ENCODE data around the gene PPA2. TPM values are rescaled to one million over a fixed set of nuclear protein-coding genes. Genes with fewer than 3 reads are reported as not detected.
A peak's percentile ranks its signal among the peaks of the same experiment; 100 is the strongest.

Gene PPA2
- total RNA-seq, 1 experiment from 2014 or later: 54.6 TPM

GRCh38 chr4:105400901-105401677 is 72.8 kb downstream of the PPA2 start:
- no peaks in the 10 kb centered on the region for H3K27me3 ChIP-seq (ENCODE audit: control insufficient read depth, insufficient read depth, low read length)
- BruUV-seq (replicated peaks): no TSS peak
- intact Hi-C loops (cut with micrococcal nuclease; ENCODE audit: unreplicated experiment) (no loop called here), in situ Hi-C loops (cut with HindIII; ENCODE audit: low pct_unique_long_range_greater_than_20kb, low sequenced_read_pairs) (no loop called here)
- no peak for TF ChIP-seq CTCF (IDR thresholded peaks at IDR 0.05)
- TF ChIP-seq SIN3A (IDR thresholded peaks at IDR 0.05; ENCODE audit: borderline replicate concordance, insufficient read depth, low read depth, low read length): no peak
- TF ChIP-seq REST (IDR thresholded peaks at IDR 0.05; ENCODE audit: insufficient read depth in 1 of 2, low read depth in 2 of 2, low read length in 1 of 2): no peak
- no peak for TF ChIP-seq POLR2AphosphoS5 (IDR thresholded peaks at IDR 0.05; ENCODE audit: low read depth, low read length)
- no peak for TF ChIP-seq TCF7L2 (IDR thresholded peaks at IDR 0.05; ENCODE audit: low read depth, low read length)
- H3K36me3 ChIP-seq (ENCODE audit: control insufficient read depth, insufficient read depth, low read length): no peaks in the 10 kb centered on the region
- no peaks in the 10 kb centered on the region; the same call in 1 of the 2 replicates for H3K9me3 ChIP-seq (ENCODE audit: control insufficient read depth, insufficient read depth, low read depth, low read length)
- no peak for ATAC-seq
- no peaks in the 10 kb centered on the region for H3K4me1 ChIP-seq (ENCODE audit: control insufficient read depth, insufficient read depth, low read length)
- no peak overlapping the region for H3K27ac ChIP-seq (ENCODE audit: low read length)
- CTCF ChIA-PET: no interaction called here
- POLR2A ChIA-PET: no interaction called here
- H3K4me3 ChIP-seq (ENCODE audit: low read depth in 2 of 2, low read length in 2 of 2): no peak overlapping the region
- DNase-seq (ENCODE audit: low read depth, low spot score): no peak

GRCh38 chr4:105399532-105400161 is 74.2 kb downstream of the PPA2 start:
- Histone ChIP-seq H3K36me3 (ENCODE audit: control insufficient read depth, insufficient read depth, low read length) (no peaks in the 10 kb centered on the region), H3K27ac (ENCODE audit: low read length) (no peak overlapping the region), H3K27me3 (ENCODE audit: control insufficient read depth, insufficient read depth, low read length) (no peaks in the 10 kb centered on the region), H3K4me1 (ENCODE audit: control insufficient read depth, insufficient read depth, low read length) (no peaks in the 10 kb centered on the region), H3K9me3 (ENCODE audit: control insufficient read depth, insufficient read depth, low read depth, low read length) (no peaks in the 10 kb centered on the region), H3K4me3 (ENCODE audit: low read depth in 2 of 2, low read length in 2 of 2) (no peak overlapping the region)
- no TSS peak for BruUV-seq (replicated peaks)
- peak; percentile 24 for DNase-seq (ENCODE audit: low read depth, low spot score)
- POLR2A ChIA-PET: no interaction called here
- no peak for TF ChIP-seq REST (IDR thresholded peaks at IDR 0.05; ENCODE audit: insufficient read depth in 1 of 2, low read depth in 2 of 2, low read length in 1 of 2)
- TF ChIP-seq CTCF (IDR thresholded peaks at IDR 0.05): no peak
- TF ChIP-seq POLR2AphosphoS5 (IDR thresholded peaks at IDR 0.05; ENCODE audit: low read depth, low read length): no peak
- no peak for TF ChIP-seq TCF7L2 (IDR thresholded peaks at IDR 0.05; ENCODE audit: low read depth, low read length)
- TF ChIP-seq SIN3A (IDR thresholded peaks at IDR 0.05; ENCODE audit: borderline replicate concordance, insufficient read depth, low read depth, low read length): no peak
- ATAC-seq: no peak
- CTCF ChIA-PET: no interaction called here
- in situ Hi-C loops (cut with HindIII; ENCODE audit: low pct_unique_long_range_greater_than_20kb, low sequenced_read_pairs) (no loop called here), intact Hi-C loops (cut with micrococcal nuclease; ENCODE audit: unreplicated experiment) (no loop called here)
